GM18861 (cell line): ENCODE results near the gene TIPARP.
A peak's percentile ranks its signal among the peaks of the same experiment; 100 is the strongest.
"Not testable (repeated sequence)": the region's sequence is repeated elsewhere in the genome, so short reads cannot be mapped to it uniquely, and the experiment has no call there.

ENCODE experiments used
- ATAC-seq: cut with Tn5 transposase; IDR thresholded peaks from one replicate; pipeline ENCODE4 v1.9.1; 2021; ENCODE audit not compliant: unreplicated experiment

TIPARP gene

DNA sequence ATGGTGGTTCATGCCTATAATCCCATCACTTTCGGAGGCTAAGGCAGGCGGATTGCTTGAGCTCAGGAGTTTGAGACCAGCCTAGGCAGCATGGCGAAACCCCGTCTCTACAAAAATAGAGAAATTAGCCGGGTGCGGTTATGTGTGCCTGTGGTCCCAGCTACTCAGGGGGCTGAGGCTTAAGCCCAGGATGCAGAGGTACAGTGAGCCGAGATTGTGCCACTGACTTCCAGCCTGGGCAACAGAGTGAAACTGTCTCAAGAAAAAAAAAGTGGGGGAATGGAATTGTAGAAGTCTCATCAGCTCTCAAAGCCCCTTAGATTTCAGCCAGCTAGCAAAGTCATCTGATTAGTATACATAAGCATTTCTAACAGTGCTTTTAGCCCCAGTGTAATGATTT is 33.2 kb downstream of the TIPARP start:
- no peak for ATAC-seq

GRCh38 chr3:156710429-156710828 is 36.0 kb downstream of the TIPARP start:
- ATAC-seq = no peak

DNA sequence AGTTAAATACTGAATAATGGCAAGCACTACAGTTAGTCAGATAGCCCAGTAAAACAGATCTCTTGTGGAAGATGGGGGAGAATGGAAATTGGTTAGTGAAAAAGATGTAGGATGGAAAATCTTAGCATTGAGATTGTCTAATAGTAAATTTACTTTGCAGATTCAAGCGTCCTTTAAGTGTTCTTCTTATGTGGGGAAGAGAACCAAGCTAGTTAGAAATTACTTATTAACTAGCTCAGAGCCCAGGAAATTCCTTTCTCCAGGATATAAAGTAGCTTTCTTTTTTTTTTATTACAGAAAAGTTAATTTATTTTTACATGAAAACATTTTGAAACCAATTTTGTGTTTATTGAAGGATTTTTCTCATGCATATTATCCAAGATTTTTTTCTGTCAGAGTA is 36.7 kb downstream of the TIPARP start:
- ATAC-seq = no peak

GRCh38 chr3:156711944-156712343 is 37.6 kb downstream of the TIPARP start:
- ATAC-seq = peak; percentile 72

- ATAC-seq = no peak
These were observed 41.9 kb downstream of the TIPARP start for GRCh38 chr3:156716105-156716862.

- ATAC-seq = no peak
These were observed 44.4 kb downstream of the TIPARP start for GRCh38 chr3:156718622-156719306.

- ATAC-seq = no peak
These were observed 46.4 kb downstream of the TIPARP start for GRCh38 chr3:156720826-156721225.

DNA sequence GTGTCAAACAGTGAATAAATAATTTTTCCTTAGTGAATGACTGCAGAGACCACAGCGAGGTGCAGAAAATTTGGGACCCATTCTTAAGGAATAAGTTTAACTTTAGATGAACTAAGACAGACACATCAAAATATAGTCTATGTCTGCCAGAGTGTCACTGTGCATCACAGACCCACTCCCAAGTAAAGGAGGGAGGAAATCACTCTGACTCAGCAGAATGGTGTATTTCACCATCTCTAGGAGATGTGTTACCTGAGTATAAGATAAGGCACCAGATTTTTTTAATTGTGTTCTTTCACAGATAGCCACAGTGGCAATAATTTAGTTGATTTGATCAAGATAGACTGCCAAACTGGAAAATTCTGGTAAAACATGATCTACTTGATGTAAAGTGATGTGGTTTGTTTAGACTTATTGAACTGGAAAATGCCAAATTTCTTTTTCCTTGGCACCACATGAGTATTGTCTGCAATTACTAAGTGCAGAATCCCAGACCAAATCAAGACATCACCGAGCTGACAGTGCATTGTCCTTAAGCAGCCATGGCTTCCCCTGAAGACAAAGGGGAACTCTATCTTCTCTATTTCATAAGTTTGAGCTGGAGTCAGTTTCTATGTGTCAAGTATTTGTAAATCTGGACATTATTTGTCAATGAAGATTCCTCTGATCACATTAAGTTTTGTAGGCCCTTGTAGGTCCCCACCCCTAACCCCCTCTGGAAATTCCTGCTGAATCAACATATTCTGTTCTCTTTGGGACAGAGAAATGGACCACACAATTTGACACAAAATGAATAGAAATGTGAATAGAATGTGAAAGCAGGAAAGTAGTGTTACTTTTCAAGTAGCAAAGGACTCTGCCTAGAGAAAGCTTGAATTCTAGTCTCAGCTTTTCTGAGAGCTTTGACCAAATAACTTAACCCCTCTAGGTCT is 47.6 kb downstream of the TIPARP start:
- no peak for ATAC-seq

DNA sequence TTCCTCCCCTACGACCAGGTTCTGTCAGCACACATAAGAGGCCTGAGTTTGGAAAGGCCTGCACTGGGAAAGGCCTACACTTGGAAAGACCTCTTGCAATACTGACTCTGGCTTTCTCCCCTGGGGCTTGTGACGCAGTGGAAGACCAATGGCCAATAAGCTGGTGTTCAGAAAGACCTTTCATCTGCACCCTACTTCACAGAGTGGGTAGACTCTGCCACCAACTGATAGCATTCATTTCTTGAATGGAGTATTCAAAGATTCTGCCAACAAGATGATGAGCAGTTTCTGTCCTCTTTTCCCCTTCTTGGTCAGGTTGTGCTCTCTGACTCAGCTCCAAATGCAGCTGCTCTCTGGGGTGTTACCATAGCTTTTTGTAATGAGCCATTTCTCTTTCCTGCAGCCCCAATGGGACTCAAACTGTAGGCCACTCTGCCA is 48.8 kb downstream of the TIPARP start:
- ATAC-seq = no peak

DNA sequence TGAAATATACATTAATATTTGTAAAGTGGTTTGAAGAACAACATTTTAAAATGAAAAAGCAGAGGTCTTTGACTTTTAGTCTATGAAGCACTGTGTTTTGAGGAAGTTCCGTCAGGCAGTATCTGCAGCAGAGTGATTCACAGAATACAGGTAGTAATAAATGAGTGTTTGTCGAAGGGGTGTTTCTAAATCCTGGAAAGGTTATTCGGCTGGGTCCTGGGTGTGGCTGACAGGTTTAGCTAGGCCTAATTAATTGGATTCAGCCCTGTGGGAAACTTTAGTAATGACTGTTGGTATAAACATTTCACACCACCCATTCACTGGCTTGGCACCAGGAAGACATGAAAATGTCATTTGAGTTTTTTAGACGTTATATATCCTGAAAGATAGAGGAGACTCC is 51.3 kb downstream of the TIPARP start:
- no peak for ATAC-seq

DNA sequence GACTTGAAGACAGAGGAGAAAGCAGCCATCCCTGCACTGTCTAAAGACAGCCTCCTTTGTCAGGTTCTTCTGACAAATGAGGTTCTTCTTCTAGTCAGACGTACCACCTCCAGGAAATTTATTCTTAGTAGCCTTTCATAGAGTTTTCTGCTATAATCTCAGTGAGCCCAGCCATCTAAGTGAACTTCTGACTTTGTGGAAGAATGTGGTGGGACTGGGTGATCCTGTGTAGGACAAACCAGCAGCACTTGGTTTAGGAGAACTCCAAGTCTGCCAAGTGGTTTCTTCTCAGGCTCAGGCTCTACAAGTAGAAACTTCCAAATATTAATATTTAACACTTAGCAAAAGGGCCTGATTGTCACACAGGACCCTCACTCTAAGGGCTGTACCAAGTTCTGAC is 52.1 kb downstream of the TIPARP start:
- ATAC-seq = no peak

GRCh38 chr3:156727519-156728205 is 53.3 kb downstream of the TIPARP start:
- peak; percentile 77 for ATAC-seq

GRCh38 chr3:156728267-156728985 is 54.0 kb downstream of the TIPARP start:
- ATAC-seq = no peak

GRCh38 chr3:156729460-156730179 is 55.2 kb downstream of the TIPARP start:
- no peak for ATAC-seq

DNA sequence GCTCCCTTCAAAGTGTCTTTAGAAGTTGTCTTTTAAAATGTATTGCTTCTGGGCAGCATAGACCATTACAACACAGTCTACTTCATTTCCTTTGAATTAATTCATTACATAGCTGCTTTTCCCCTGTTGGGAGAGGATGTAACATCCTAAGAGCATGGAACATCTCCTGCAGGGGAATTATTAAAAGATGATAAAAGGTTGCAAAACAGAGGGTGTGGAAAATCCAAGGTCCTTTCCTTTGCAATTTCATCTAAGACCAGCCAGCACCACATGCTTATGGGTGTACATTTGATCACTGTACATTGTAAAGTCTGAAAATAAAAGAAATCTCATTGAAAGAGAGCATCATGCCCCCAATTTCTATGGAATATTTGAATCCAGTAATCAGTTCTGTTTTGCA is 57.4 kb downstream of the TIPARP start:
- no peak for ATAC-seq

GRCh38 chr3:156732261-156732660 is 57.9 kb downstream of the TIPARP start:
- no peak for ATAC-seq

- no peak for ATAC-seq
These were observed 58.5 kb downstream of the TIPARP start for GRCh38 chr3:156732715-156733421.

DNA sequence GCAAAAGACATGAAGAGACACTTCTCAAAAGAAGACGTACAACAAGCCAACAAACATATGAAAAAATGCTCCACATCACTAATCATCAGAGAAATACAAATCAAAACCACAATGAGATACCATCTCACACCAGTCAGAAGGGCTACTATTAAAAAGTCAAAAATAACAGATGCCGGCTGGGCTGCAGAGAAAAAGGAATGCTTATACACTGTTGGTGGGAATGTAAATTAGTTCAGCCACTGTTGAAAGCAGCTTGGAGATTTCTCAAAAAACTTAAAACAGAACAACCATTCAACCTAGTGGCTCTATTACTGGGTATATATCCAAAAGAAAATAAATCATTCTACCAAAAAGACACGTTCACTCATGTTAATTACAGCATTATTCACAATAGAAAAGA is 60.3 kb downstream of the TIPARP start:
- not testable (repeated sequence) for ATAC-seq

- no peak for ATAC-seq
These were observed 61.1 kb downstream of the TIPARP start for GRCh38 chr3:156735471-156735870.
